Activated CD8-positive, alpha-beta memory T cell treated with anti-CD3 and anti-CD28 coated beads, Interleukin-2, amount 50 U/mL, for 4 hours (primary cell): Measurements from ENCODE around the gene KRTAP5-6.

Source experiments
- DNase-seq: peaks from one replicate; pipeline ENCODE4 v3.0.0-alpha.2; 2020

KRTAP5-6 gene

DNA sequence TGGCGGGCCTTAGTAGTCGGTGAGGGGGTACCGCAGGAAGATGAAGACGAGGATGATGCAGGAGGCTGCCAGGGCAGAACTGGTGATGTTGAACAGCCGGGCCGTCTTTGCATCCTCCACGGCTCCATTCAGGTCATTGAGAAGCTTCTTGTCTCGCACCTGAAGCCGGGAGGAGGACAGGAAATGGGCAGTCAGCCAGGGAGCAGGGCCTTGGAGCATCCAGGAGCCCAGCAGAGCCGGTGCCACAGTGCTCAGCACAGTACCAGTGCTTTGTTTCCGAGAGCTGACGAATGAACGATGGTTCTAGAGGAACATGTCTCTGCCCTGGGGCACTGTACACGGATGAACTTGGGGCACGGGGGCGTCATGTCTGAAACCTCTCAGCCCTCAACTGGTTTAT lies 38.3 kb downstream of the KRTAP5-6 start:
- no peak for DNase-seq

DNA sequence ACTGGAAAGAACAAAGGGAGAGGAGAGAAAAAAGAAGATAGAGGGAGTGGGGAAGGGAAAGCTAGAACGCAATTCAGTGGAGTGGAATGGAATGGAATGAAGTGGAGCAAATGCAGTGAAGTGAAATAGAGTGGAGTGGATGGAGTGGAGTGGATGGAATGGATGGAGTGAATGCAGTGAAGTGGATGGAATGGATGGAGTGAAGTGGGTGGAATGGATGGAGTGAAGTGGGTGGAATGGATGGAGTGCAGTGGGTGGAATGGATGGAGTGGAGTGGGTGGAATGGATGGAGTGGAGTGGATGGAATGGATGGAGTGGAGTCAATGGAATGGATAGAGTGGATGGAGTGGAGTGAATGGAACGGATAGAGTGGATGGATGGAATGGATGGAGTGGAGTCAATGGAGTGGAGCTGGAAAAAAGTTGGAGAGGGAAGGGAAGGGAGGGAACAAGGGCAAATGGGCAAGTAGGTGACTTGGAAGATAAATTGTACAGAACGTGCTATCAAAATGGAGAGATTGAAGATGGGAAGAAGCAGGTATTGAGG lies 39.5 kb downstream of the KRTAP5-6 start:
- no peak for DNase-seq

DNA sequence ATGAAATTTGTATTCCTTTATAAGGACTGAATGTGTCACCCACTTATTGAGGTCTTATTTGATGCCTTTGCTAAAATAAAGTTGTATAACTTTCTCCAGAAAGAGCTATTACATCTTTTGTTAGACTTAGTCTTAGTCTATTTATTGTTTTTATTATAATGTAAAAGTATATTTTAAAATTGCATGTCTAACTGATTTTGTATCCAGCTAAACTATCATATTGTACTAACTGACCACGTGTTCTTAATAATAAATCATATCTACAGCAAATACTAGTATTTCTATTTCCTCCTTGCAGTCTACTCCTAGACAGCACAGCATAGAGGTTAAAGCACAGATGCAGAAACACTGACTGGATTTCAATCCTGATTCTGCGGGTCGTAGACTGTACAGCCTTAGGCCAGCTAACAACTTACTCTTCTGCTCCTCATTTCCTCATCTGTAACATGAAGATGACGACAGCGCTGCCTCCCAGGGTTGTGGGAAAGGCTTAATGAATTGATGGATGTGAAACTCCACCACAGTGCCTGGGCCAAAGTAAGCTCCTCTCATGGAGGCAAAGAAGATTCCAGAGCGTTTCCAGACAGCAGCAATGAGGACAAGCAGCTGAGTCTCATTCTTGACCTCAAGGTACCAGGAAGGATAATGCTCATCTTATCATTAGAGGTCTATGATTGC lies 40.2 kb downstream of the KRTAP5-6 start:
- DNase-seq, result no peak

DNA sequence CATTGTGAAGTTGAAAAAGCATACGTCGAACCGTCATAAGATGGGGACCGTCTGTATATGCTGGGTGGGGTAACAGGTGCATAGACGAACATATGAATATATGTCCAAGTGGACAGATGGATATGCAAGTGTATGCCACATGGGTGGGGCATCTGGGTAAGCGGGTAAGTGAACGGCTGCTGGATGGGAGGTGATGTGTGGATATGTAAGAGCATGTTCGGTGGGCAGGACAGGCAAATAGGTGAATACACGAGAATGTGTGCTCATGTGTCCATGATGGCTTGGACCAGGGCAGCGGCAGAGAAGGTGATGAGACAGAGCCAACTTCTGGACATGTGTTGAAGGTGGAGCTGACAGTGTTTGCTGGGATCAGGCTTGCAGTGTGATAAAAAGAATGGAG lies 41.4 kb downstream of the KRTAP5-6 start:
- no peak for DNase-seq

DNA sequence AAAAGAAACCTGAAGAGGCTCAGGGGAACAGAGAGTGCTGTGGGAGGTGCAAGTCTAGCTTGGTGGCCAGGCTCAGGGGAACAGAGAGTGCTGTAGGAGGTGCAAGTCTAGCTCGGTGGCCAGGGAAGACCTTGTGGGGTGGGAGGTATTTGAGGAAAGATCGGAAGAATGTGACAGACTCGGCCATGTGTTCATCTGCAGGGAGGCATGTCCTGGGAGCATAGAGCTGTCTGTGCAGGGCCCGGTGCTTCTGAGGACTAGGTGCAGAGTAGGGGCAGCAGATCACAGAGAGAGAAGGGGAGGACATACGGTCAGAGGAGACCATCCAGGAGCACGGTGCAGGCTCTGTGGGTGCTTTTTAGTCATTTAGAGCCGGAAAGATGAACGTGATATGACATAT lies 42.6 kb downstream of the KRTAP5-6 start:
- no peak for DNase-seq

DNA sequence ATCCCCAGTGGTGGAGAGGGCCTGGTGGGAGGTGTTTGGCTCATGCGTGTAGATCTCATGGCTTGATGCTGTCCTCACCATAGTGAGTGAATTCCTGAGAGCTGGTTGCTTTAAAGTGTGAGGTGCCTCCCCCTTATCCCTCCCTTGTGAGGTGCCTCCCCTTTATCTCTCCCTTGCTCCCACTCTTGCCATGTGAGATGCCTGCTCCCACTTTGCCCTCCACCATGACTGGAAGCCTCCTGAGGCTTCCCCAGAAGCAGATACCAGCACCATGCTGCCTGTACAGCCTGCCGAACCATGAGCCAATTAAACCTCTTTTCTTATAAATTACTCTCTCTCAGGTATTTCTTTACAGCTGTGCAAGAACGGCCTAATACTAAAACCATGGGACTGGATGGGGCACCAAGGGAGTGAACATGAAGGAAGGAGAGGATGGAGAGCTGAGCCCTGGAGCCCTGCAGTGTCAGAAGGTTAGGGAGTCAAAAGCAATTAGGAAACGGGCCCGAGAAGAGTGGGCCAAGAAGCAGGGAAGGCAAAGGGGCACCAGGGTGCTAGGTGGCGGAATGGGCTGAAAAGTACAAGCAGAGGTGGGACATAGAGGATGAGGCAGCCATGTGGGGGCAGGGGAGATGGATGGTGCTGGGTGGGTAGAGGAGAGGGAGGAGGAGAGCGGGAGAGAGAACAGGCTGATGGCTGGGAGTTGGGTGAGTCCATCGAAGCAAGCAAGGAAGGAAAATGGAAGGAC lies 44.0 kb downstream of the KRTAP5-6 start:
- no peak for DNase-seq

DNA sequence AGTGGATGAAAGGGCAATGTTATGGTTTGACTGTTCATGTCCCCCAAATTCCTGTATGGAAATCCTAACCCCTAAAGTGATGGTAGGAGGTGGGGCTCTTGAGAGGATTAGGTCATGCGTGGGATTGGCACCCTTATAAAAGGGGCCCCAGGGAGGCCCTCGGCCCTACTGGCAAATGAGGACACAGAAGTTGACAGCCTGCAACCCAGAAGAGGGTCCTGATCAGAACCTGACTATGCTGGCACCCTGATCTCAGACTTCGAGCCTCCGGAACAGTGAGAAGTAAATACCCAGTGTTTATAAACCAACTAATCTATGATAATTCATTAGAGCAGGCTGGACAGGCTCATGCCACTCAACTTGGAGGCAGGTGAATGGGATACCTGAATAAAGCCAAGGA lies 44.7 kb downstream of the KRTAP5-6 start:
- no peak for DNase-seq

DNA sequence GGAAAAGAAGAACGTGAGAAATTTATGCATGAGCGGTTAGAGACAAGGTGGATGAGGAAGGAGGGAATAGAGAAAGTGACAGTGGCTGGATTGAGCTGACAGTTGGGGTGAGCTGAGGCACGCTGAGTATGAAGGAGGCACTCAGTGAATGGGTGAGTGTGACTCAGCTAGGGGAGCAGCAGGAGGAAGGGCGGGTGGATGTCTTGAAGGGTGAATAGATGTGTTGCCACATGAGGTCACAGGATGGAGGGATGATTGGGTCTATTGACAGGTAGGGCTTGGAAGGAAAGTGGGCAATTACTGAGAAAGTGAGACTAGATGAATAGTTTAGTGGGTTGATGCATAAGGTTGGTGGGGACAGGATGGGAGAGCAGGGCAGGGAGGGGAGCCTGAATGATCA lies 45.4 kb downstream of the KRTAP5-6 start:
- no peak for DNase-seq

DNA sequence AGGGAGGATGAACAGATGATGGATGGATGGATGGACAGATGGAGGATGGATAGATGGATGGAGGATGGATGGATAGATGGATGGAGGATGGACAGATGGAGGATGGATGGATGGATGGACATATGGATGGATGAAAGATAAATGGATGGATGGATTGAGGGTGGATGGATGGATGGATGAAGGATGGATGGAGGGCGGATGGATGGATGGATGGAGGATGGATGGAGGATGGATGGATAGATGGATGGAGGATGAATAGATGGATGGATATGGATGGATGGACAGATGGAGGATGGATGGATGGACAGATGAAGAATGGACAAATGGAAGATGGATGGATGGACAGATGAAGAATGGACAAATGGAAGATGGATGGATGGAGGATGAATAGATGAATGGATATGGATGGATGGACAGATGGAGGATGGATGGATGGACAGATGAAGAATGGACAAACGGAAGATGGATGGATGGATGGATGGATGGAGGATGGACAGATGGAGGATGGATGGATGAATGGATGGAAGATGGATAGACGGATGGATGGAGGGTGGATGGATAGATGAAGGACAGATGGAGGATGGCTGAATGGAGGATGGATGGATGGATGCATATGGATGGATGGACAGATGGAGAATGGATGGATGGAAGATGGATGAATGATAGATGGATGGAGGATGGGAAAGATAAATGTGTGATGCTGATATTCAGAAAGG lies 46.0 kb downstream of the KRTAP5-6 start:
- no peak for DNase-seq

DNA sequence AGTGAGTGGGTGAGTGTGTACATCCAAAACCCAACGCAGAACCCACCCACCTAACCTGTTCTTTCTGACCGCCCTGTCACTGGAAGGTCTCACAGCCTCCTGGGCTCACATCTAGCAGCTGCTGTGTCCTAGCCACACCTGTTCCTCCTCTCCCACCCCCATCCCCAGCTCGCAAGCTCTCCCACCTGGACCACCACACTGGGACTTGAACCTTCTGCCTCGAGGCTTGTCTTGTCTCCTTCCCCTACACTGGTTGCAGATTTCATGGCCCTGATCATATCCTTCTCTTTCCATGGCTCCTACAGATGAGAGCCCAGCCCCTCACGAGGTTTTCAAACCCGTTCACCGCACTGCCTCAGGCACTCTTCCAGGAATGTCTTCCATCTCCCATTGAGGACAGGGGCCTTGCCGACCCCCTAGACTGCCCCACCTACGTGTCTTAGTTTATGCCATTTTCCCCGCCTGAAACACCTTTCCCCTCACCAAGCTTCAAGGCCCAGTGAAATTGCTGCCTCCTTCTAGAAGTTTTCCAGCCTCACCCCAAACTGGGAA lies 46.7 kb downstream of the KRTAP5-6 start:
- no peak for DNase-seq

DNA sequence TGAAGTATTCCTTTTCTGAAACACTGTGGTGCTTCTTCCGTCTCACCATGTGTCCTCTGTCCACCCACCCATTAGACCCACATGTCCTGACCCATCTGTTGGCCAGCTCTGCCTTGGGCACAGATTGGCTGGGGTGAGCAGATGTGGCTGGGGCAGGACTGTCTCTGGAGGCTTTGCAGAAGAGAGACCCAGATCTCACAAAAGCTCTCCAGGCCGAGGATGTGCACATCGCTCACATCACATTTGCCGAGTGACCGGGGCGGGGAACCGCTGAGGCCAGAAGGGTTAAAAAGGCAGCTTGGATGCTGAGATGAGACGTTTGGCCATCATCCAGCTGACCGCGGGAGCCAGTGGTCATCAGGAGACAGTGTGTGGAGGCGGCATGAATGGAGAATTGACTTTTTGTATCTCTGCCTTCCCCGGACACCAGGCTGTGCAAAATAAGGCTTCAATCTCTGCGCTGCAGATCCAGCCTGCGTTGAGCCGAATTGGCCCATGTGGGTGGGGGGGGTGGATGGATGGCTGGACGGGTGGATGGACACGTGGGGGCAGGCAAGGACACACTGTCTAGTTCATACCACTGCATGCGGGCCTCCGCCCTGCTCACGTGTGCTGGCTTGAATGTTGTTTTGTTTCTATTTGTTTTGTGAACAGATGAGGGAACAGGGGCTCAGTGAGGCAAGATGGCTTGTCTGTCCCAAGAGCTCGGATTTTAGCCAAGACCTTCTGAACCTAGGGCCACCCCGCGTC lies 47.3 kb downstream of the KRTAP5-6 start:
- DNase-seq, result no peak

DNA sequence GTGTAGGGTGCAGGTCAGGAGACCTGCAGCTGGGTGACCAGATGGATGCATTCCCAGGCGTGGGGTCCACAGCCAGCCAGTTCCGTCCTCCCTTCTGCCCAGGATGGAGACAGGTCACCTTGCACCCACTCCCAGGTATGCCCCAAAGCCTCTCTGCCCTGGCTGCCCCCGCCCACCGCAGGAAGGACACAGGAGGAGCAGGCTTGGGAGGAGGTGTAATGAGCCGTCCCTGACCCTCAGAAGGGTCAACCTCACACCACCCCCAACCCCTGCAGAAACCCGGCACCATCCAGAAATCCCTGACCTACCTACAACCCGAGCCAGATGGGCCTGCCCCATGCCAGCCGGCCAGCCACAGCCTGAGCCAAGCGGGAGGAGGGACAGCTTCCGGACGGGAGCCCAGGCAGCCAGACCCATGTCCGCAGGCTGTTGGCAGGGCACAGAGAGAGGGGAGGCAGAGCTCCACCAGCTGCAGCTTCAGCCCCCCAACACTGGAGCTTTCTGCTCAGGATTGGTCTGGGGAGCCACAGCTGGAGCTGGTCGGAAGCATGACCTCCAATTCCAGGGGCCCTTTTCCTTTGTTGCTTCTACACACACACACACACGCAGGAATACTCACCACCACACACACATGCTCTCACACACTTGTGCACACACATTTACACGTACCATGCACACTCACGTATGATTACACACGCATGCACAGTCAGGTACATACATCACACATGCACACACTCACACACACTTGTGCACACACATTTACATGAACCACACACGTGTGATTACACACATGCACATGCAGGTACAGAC lies 48.1 kb downstream of the KRTAP5-6 start:
- no peak for DNase-seq

DNA sequence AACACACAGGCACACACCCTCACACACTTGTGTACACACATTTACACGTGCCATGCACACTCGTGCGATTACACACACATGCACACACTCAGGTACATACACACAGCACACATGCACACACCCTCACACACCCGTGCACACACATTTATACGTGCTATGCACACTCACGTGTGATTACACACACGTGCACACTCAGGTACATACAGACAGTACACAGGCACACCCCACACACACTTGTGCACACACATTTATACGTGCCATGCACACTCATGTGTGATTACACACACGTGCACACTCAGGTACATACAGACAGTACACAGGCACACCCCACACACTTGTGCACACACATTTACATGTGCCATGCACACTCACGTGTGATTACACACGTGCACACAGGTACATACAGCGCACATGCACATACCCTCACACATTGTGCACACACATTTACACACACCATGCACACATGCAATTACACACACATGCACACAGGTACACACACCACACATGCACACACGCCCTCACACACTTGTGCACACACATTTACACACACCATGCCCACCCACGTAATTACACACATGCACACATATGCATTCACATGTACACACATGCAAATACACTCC lies 48.8 kb downstream of the KRTAP5-6 start:
- no peak for DNase-seq

DNA sequence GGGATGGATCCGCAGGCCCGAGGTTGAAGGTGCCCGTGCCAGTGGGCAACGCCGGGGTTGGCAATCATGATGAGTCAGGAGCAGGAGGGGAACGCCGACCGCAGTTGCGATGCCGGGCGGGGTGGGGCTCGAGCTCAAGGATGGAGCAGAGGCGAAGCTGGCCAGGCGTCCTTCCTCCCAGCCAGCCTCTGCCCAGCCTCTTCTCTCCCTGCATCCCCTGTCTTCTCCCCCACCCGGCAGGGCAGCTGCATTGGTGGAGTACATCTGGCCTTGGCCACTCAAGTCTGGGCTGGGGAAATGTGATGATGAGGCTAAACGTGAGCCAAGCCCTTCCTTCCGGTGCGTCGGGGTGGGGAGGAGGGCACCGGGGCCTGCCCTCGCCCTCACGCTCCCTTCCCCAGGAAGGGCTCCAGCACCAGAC lies 49.5 kb downstream of the KRTAP5-6 start:
- no peak for DNase-seq

DNA sequence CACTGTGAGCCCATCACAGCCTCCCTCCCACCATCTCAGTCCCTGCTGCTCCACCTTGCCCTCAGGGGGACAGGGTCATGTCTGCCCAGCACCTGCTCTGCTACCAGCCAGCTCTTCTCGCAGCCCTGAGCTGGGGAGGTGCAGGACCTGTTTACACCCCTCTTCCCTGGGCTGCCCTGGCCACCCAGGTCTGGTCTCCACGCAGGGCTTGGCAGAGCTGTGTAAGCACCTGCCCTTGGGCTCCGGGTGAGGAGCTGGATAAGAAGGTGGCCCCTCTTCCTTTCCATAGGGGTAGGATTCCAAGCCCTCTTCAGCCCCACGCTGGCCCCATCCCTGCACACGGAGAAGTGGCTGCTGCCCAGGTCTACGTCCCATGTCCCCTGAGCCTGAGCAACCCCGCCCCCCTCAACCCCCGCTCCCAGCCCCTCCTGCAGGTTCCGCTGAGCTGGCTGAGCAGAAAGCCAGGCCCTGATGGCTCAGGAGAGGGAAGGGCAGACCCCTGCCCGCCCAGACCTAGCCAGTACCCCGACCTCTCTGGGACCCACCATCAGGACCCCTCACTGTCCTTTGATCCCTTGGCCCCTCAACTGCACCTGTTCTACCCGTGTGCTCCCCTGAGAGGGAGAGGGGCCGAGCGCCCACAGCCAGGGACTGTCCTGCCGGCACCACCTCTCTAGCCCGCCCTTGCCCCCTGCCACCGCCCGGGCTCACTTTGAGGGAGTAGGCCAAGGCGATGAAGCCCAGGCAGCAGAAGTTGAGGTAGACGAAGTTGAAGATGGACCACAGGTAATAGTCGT lies 50.2 kb downstream of the KRTAP5-6 start:
- DNase-seq, result no peak
